Tibial artery (tissue), 4 donors: Measurements from ENCODE around the gene NTMT1.
A peak's percentile ranks its signal among the peaks of the same experiment; 100 is the strongest.

ENCODE experiments used
- DNase-seq, 2 donors: peaks; one replicate each; pipeline ENCODE4 v3.0.0-alpha.2; 2019
- H3K27ac ChIP-seq, 2 donors: fragments of 200-600 bp; sonication (generic) in 1 of 2; 1 replicate in 1 of 2; 2 replicates in 1 of 2; pipeline ENCODE4 v1.5.1; 2018 to 2019; ENCODE audit warnings: mild to moderate bottlenecking in 1 of 2
- H3K27me3 ChIP-seq, 2 donors: fragments of 200-600 bp; sonication (generic) in 1 of 2; one replicate each; pipeline versions ENCODE4 v1.5.1 to v1.6.0; 2016 to 2019
- H3K36me3 ChIP-seq, 3 donors: fragments of 200-600 bp; sonication (generic) in 2 of 3; one replicate each; pipeline ENCODE4 v1.5.1; 2016 to 2019; ENCODE audit warnings: mild to moderate bottlenecking in 2 of 3
- H3K4me1 ChIP-seq, 4 donors: fragments of 200-600 bp; sonication (generic) in 2 of 4; 1 replicate in 3 of 4; 2 replicates in 1 of 4; pipeline ENCODE4 v1.5.1; 2016 to 2019
- H3K4me3 ChIP-seq, 2 donors: fragments of 200-600 bp; sonication (generic) in 1 of 2; 1 replicate in 1 of 2; 2 replicates in 1 of 2; pipeline ENCODE4 v1.5.1; 2018 to 2019; ENCODE audit warnings: mild to moderate bottlenecking in 2 of 2
- H3K9me3 ChIP-seq, 3 donors: fragments of 200-600 bp; sonication (generic) in 1 of 3; one replicate each; pipeline ENCODE4 v1.5.1; 2016 to 2019
- CTCF ChIP-seq, 2 experiments: fragments of 200-600 bp in 1 of 2; fragments of 450-650 bp in 1 of 2; IDR thresholded peaks; one replicate each; pipeline ENCODE4 v1.5.1; 2017 to 2019; ENCODE audit warnings: antibody characterized with exemption in 2 of 2, mild to moderate bottlenecking in 1 of 2, moderate library complexity in 1 of 2
- intact Hi-C: fragments of 100-400 bp; cut with DNase I; formaldehyde crosslinking; loops from one replicate; pipeline ENCODE4 v1.15.0; 2023; ENCODE audit warnings: low total_unique reads

Gene NTMT1

GRCh38 chr9:129666575-129666974, 40.6 kb downstream of the NTMT1 start:
- peaks cover 0 to 56% (median 30%) of the 10 kb centered on the region in 4 donors for H3K4me1 ChIP-seq
- DNase-seq, result no peak
- H3K4me3 ChIP-seq, result peak overlapping the region; percentile 59 to 62
- H3K27ac ChIP-seq, result peak overlapping the region; percentile 68 to 80
- H3K9me3 ChIP-seq, result no peaks in the 10 kb centered on the region
- no peaks in the 10 kb centered on the region for H3K27me3 ChIP-seq
- no peak for TF ChIP-seq CTCF (IDR thresholded peaks at IDR 0.05)
- H3K36me3 ChIP-seq, result no peaks in the 10 kb centered on the region
- intact Hi-C loops, result no loop called here

- Histone ChIP-seq H3K27ac (peak overlapping the region; percentile 68 to 80), H3K9me3 (no peaks in the 10 kb centered on the region), H3K4me1 (peaks cover 0 to 64% (median 34%) of the 10 kb centered on the region in 4 donors), H3K36me3 (no peaks in the 10 kb centered on the region), H3K4me3 (peak overlapping the region; percentile 59 to 62), H3K27me3 (no peaks in the 10 kb centered on the region)
- intact Hi-C loops, result no loop called here
- DNase-seq, result no peak
- no peak for TF ChIP-seq CTCF (IDR thresholded peaks at IDR 0.05)
Measured at GRCh38 chr9:129667378-129667777, 41.4 kb downstream of the NTMT1 start.

GRCh38 chr9:129667850-129668249, 41.9 kb downstream of the NTMT1 start:
- Histone ChIP-seq H3K36me3 (no peaks in the 10 kb centered on the region), H3K27me3 (no peaks in the 10 kb centered on the region), H3K4me1 (peaks cover 0 to 69% (median 36%) of the 10 kb centered on the region in 4 donors), H3K4me3 (peak overlapping the region; percentile 59 to 62), H3K27ac (peak overlapping the region; percentile 68 to 80), H3K9me3 (no peaks in the 10 kb centered on the region)
- TF ChIP-seq CTCF (IDR thresholded peaks at IDR 0.05), result no peak
- DNase-seq, result peak in 1 of 2 donors; percentile 73
- intact Hi-C loops, result no loop called here

GRCh38 chr9:129669141-129669718, 43.3 kb downstream of the NTMT1 start:
- Histone ChIP-seq H3K27me3 (no peaks in the 10 kb centered on the region), H3K36me3 (no peaks in the 10 kb centered on the region), H3K9me3 (no peaks in the 10 kb centered on the region), H3K4me3 (no peak overlapping the region), H3K27ac (peak overlapping the region; percentile 54 to 80), H3K4me1 (peaks cover 0 to 74% (median 36%) of the 10 kb centered on the region in 4 donors)
- intact Hi-C loops, result no loop called here
- no peak for TF ChIP-seq CTCF (IDR thresholded peaks at IDR 0.05)
- DNase-seq, result peak in 1 of 2 donors; percentile 76

- H3K27me3 ChIP-seq, result no peaks in the 10 kb centered on the region
- peaks cover 0 to 74% (median 34%) of the 10 kb centered on the region in 4 donors for H3K4me1 ChIP-seq
- no peak for DNase-seq
- no peak overlapping the region for H3K4me3 ChIP-seq
- no peaks in the 10 kb centered on the region for H3K36me3 ChIP-seq
- H3K9me3 ChIP-seq, result no peaks in the 10 kb centered on the region
- peak overlapping the region; percentile 54 to 80 for H3K27ac ChIP-seq
- intact Hi-C loops, result loop anchor here (10.0 kb wide), 1 partner anchor 1065 kb away; no protein-coding TSS in a partner anchor
- TF ChIP-seq CTCF (IDR thresholded peaks at IDR 0.05), result no peak
Measured at GRCh38 chr9:129669946-129670345, 44.0 kb downstream of the NTMT1 start.
